ENCODE results near the gene ALOXE3. TPM values are rescaled to one million over a fixed set of nuclear protein-coding genes. Genes with fewer than 3 reads are reported as not detected.

ALOXE3 gene
- total RNA-seq, 1 experiment from 2014 or later: 0.13 TPM

DNA sequence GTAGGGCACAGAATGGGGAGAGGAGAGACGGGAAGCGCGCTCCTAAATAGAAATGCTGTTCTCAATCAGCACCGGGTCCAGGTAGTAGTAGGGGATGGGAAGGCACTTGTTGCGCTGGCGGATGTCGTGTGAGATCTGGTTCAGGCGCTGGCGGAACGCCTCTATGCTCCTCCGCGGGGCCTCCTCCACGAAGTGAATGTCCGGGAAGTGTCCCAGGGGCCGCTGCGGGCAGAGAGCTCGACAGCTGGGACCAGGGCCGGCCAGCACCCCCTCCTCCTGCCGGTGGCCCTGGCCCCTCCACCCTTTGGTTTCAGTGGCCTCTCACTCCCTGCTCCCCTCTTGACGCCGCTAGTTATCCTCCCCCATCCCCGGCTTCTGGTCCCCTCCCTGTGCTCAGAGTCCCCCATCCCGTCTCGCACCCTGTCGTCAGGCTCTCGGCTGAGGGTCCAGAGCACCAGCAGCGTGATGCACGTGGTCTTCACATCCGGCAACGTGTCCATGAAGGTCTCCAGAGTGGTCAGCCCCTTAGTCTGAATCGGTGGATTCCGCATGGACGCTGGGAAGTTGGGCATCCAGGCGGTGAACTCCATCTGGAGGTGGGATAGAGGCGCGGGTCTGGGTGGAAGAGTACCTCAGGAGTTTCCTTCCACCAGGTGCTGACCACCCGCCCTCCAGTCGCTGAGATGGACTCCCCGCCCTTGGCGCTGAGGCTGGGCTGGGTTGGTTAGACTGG lies 45.4 kb downstream of the ALOXE3 start:
- no peak overlapping the region for H3K27ac Mint-ChIP-seq
- no peaks in the 10 kb centered on the region for H3K9me3 ChIP-seq (ENCODE audit: control insufficient read depth, low read depth, low read length)
- no peaks in the 10 kb centered on the region for H3K4me1 ChIP-seq (ENCODE audit: insufficient read depth, low read length)
- H2BK12ac ChIP-seq (ENCODE audit: insufficient read length, low read depth, low read length): no peak overlapping the region
- H3K27ac ChIP-seq (ENCODE audit: insufficient read length, low read depth, low read length): no peak overlapping the region
- H2AK5ac ChIP-seq (ENCODE audit: insufficient read length, low read length): no peak overlapping the region
- H3K79me2 ChIP-seq (ENCODE audit: insufficient read depth, low read length): no peaks in the 10 kb centered on the region
- no peaks in the 10 kb centered on the region for H3K79me1 ChIP-seq (ENCODE audit: insufficient read depth, low read depth, low read length, poor library complexity, severe bottlenecking)
- no peak overlapping the region for H2BK15ac ChIP-seq (ENCODE audit: low read depth, low read length)
- H4K5ac ChIP-seq (ENCODE audit: insufficient read length, low read depth, low read length): no peak overlapping the region
- peaks cover 99% of the 10 kb centered on the region for H3K27me3 Mint-ChIP-seq (ENCODE audit: low read depth)
- no peaks in the 10 kb centered on the region for H4K20me1 ChIP-seq (ENCODE audit: control insufficient read depth, insufficient read depth, insufficient read length)
- H3K23ac ChIP-seq (ENCODE audit: insufficient read length, low read depth, low read length): no peak overlapping the region
- H3K36me3 Mint-ChIP-seq (ENCODE audit: insufficient read depth in 1 of 3, low read depth in 3 of 3): peaks cover 0 to 2% (median 0%) of the 10 kb centered on the region in 3 experiments; a peak in 2 of 7 replicates
- peaks cover 17% of the 10 kb centered on the region for H3K23me2 ChIP-seq (ENCODE audit: insufficient read length, low read depth, low read length, poor library complexity, severe bottlenecking)
- no peak overlapping the region for H3K9ac ChIP-seq (ENCODE audit: extremely low read depth, insufficient read length, low read length)
- no peak overlapping the region for H2BK120ac ChIP-seq (ENCODE audit: low read depth, low read length, poor library complexity, severe bottlenecking)
- no peak overlapping the region for H2BK5ac ChIP-seq (ENCODE audit: insufficient read length, low read length)
- no peak overlapping the region for H2AFZ ChIP-seq (ENCODE audit: low read length)
- peaks cover 46% of the 10 kb centered on the region for H3K27me3 ChIP-seq (ENCODE audit: insufficient read depth, low read length)
- TF ChIP-seq, protein P1, sequence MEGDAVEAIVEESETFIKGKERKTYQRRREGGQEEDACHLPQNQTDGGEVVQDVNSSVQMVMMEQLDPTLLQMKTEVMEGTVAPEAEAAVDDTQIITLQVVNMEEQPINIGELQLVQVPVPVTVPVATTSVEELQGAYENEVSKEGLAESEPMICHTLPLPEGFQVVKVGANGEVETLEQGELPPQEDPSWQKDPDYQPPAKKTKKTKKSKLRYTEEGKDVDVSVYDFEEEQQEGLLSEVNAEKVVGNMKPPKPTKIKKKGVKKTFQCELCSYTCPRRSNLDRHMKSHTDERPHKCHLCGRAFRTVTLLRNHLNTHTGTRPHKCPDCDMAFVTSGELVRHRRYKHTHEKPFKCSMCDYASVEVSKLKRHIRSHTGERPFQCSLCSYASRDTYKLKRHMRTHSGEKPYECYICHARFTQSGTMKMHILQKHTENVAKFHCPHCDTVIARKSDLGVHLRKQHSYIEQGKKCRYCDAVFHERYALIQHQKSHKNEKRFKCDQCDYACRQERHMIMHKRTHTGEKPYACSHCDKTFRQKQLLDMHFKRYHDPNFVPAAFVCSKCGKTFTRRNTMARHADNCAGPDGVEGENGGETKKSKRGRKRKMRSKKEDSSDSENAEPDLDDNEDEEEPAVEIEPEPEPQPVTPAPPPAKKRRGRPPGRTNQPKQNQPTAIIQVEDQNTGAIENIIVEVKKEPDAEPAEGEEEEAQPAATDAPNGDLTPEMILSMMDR (conservative IDR thresholded peaks at IDR 0.05): no peak
- no CpG with 5 or more reads among the region's 40 CpGs for WGBS (ENCODE audit: extremely low coverage, insufficient read length, low lambda C conversion rate)
- H4K91ac ChIP-seq (ENCODE audit: insufficient read length, low read depth, low read length): no peak overlapping the region
- H3K4me1 Mint-ChIP-seq: peaks cover 24 to 29% of the 10 kb centered on the region in 2 experiments
- H3K4me3 Mint-ChIP-seq: peak overlapping the region; percentile 54 to 87
- peak; percentile 61 for DNase-seq
- no peak overlapping the region for H4K8ac ChIP-seq (replicated peaks; ENCODE audit: insufficient read length, low read depth, low read length)
- H3K4me2 ChIP-seq (ENCODE audit: insufficient read depth, insufficient read length, low read length): peak overlapping the region; percentile 74
- no peak overlapping the region for H3T11ph ChIP-seq (ENCODE audit: low read length)
- no peak overlapping the region for H2BK20ac ChIP-seq (ENCODE audit: low read depth, low read length, poor library complexity, severe bottlenecking)
- peaks cover 0 to 3% of the 10 kb centered on the region in 2 experiments; a peak in 3 of 5 replicates for H3K9me3 Mint-ChIP-seq
- no peak overlapping the region for H3K4ac ChIP-seq (ENCODE audit: low read depth, low read length)
- H3K14ac ChIP-seq (ENCODE audit: insufficient read depth, low read length): no peak overlapping the region
- no peak overlapping the region for H3K56ac ChIP-seq (ENCODE audit: insufficient read length, low read depth, low read length)
- H3K18ac ChIP-seq (ENCODE audit: insufficient read length, low read depth, low read length): peak overlapping the region; percentile 49

All from H9 (cell line).